ENCODE measurements around the gene STPG2. TPM values are rescaled to one million over a fixed set of nuclear protein-coding genes. Genes with fewer than 3 reads are reported as not detected.

Gene STPG2
- total and polyA plus RNA-seq, 4 donors: 0.10 to 1.6 (median 0.27) TPM

GRCh38 chr4:98179951-98180350, 36.7 kb upstream of the STPG2 start:
- DNase-seq: peak in 2 of 3 donors; percentile 63 to 74

GRCh38 chr4:98176531-98176930, 33.3 kb upstream of the STPG2 start:
- Histone ChIP-seq H3K9ac (ENCODE audit: insufficient read depth in 1 of 2, low read length in 2 of 2) (no peak overlapping the region), H3K27me3 (ENCODE audit: control insufficient read depth in 3 of 3, insufficient read depth in 3 of 3, low read length in 2 of 3) (no peaks in the 10 kb centered on the region), H3K9me3 (ENCODE audit: control insufficient read depth in 4 of 4, insufficient read depth in 3 of 4, low read length in 3 of 4) (no peaks in the 10 kb centered on the region), H3K4me1 (ENCODE audit: control insufficient read depth in 5 of 5, insufficient read depth in 5 of 5, low read length in 5 of 5) (peaks cover 0 to 8% (median 0%) of the 10 kb centered on the region in 5 donors), H3K36me3 (ENCODE audit: control insufficient read depth in 4 of 4, insufficient read depth in 4 of 4, low read length in 4 of 4) (no peaks in the 10 kb centered on the region), H3K4me3 (no peak overlapping the region), H3K27ac (ENCODE audit: low read depth in 1 of 2, low read length in 1 of 2) (no peak overlapping the region)
- DNase-seq (no peak), ATAC-seq (ENCODE audit: insufficient read depth, low FRiP score) (no peak)
- TF ChIP-seq CTCF (IDR thresholded peaks at IDR 0.05; ENCODE audit: control extremely low read depth, extremely low read depth): no peak
- WGBS, 2 donors: 86 to 88% methylated on average over 2 of the region's 2 CpGs

More at GRCh38 chr4:98179951-98180350, 36.7 kb upstream of the STPG2 start:
- H3K4me3 ChIP-seq: no peak overlapping the region
- H3K9me3 ChIP-seq (ENCODE audit: control insufficient read depth in 4 of 4, insufficient read depth in 3 of 4, low read length in 3 of 4): no peaks in the 10 kb centered on the region
- no peak overlapping the region for H3K27ac ChIP-seq (ENCODE audit: low read depth in 1 of 2, low read length in 1 of 2)
- TF ChIP-seq CTCF (IDR thresholded peaks at IDR 0.05; ENCODE audit: control extremely low read depth, extremely low read depth): no peak
- H3K4me1 ChIP-seq (ENCODE audit: control insufficient read depth in 5 of 5, insufficient read depth in 5 of 5, low read length in 5 of 5): peaks cover 0 to 8% (median 0%) of the 10 kb centered on the region in 5 donors
- no peak overlapping the region for H3K9ac ChIP-seq (ENCODE audit: insufficient read depth in 1 of 2, low read length in 2 of 2)
- H3K27me3 ChIP-seq (ENCODE audit: control insufficient read depth in 3 of 3, insufficient read depth in 3 of 3, low read length in 2 of 3): no peaks in the 10 kb centered on the region
- H3K36me3 ChIP-seq (ENCODE audit: control insufficient read depth in 4 of 4, insufficient read depth in 4 of 4, low read length in 4 of 4): no peaks in the 10 kb centered on the region
- no peak for ATAC-seq (ENCODE audit: insufficient read depth, low FRiP score)

- Histone ChIP-seq H3K9ac (ENCODE audit: insufficient read depth in 1 of 2, low read length in 2 of 2) (no peak overlapping the region), H3K36me3 (ENCODE audit: control insufficient read depth in 4 of 4, insufficient read depth in 4 of 4, low read length in 4 of 4) (no peaks in the 10 kb centered on the region), H3K27ac (ENCODE audit: low read depth in 1 of 2, low read length in 1 of 2) (no peak overlapping the region), H3K27me3 (ENCODE audit: control insufficient read depth in 3 of 3, insufficient read depth in 3 of 3, low read length in 2 of 3) (no peaks in the 10 kb centered on the region), H3K4me1 (ENCODE audit: control insufficient read depth in 5 of 5, insufficient read depth in 5 of 5, low read length in 5 of 5) (no peaks in the 10 kb centered on the region), H3K4me3 (no peak overlapping the region), H3K9me3 (ENCODE audit: control insufficient read depth in 4 of 4, insufficient read depth in 3 of 4, low read length in 3 of 4) (no peaks in the 10 kb centered on the region)
- TF ChIP-seq CTCF (IDR thresholded peaks at IDR 0.05; ENCODE audit: control extremely low read depth, extremely low read depth): no peak
- no peak for DNase-seq
- 76 to 86% methylated on average over 1 of the region's 1 CpG for WGBS, 2 donors
- ATAC-seq (ENCODE audit: insufficient read depth, low FRiP score): no peak
Measured at GRCh38 chr4:98170035-98170434, 26.8 kb upstream of the STPG2 start.

GRCh38 chr4:98166731-98167041, 23.4 kb upstream of the STPG2 start:
- H3K36me3 ChIP-seq (ENCODE audit: control insufficient read depth in 4 of 4, insufficient read depth in 4 of 4, low read length in 4 of 4): no peaks in the 10 kb centered on the region
- H3K4me3 ChIP-seq: no peak overlapping the region
- ATAC-seq (ENCODE audit: insufficient read depth, low FRiP score) (no peak), DNase-seq (no peak)
- peak overlapping the region in 1 of 2 donors; percentile 7 for H3K27ac ChIP-seq (ENCODE audit: low read depth in 1 of 2, low read length in 1 of 2)
- TF ChIP-seq CTCF (IDR thresholded peaks at IDR 0.05; ENCODE audit: control extremely low read depth, extremely low read depth): no peak
- H3K27me3 ChIP-seq (ENCODE audit: control insufficient read depth in 3 of 3, insufficient read depth in 3 of 3, low read length in 2 of 3): no peaks in the 10 kb centered on the region
- no peaks in the 10 kb centered on the region for H3K9me3 ChIP-seq (ENCODE audit: control insufficient read depth in 4 of 4, insufficient read depth in 3 of 4, low read length in 3 of 4)
- no peaks in the 10 kb centered on the region for H3K4me1 ChIP-seq (ENCODE audit: control insufficient read depth in 5 of 5, insufficient read depth in 5 of 5, low read length in 5 of 5)
- WGBS, 2 donors: 91 to 96% methylated on average over 2 of the region's 2 CpGs
- H3K9ac ChIP-seq (ENCODE audit: insufficient read depth in 1 of 2, low read length in 2 of 2): no peak overlapping the region
